Rectal smooth muscle tissue (tissue), 1 donor: ENCODE results near the gene TPD52L2.
"Not testable (repeated sequence)": the region's sequence is repeated elsewhere in the genome, so short reads cannot be mapped to it uniquely, and the experiment has no call there.

Experiments
- H3K27ac ChIP-seq: one replicate; pipeline ENCODE4 v1.7.0; 2013; ENCODE audit warnings: low read depth, low read length, inconsistent platforms
- H3K27me3 ChIP-seq: one replicate; pipeline ENCODE4 v1.7.0; 2013; ENCODE audit warnings: low read length; ENCODE audit not compliant: control insufficient read depth, insufficient read depth
- H3K36me3 ChIP-seq: one replicate; pipeline ENCODE4 v1.7.0; 2013; ENCODE audit warnings: low read length; ENCODE audit not compliant: control insufficient read depth, insufficient read depth
- H3K4me1 ChIP-seq: one replicate; pipeline ENCODE4 v1.7.0; 2013; ENCODE audit warnings: low read length; ENCODE audit not compliant: control insufficient read depth, insufficient read depth
- H3K4me3 ChIP-seq: one replicate; pipeline ENCODE4 v1.7.0; 2013; ENCODE audit warnings: low read length
- H3K9ac ChIP-seq: one replicate; pipeline ENCODE4 v1.7.0; 2013; ENCODE audit warnings: low read length

TPD52L2 gene

GRCh38 chr20:63929473-63929883 lies 64.4 kb downstream of the TPD52L2 start:
- not testable (repeated sequence) for H3K27ac ChIP-seq, H3K4me3 ChIP-seq, H3K4me1 ChIP-seq, H3K9ac ChIP-seq, H3K27me3 ChIP-seq
- peaks cover 37% of the 10 kb centered on the region for H3K36me3 ChIP-seq

GRCh38 chr20:63930971-63931553 lies 66.0 kb downstream of the TPD52L2 start:
- Histone ChIP-seq H3K36me3 (peaks cover 45% of the 10 kb centered on the region), H3K27ac (no peak overlapping the region), H3K9ac (no peak overlapping the region), H3K27me3 (no peaks in the 10 kb centered on the region), H3K4me1 (no peaks in the 10 kb centered on the region), H3K4me3 (no peak overlapping the region)

- H3K27me3 ChIP-seq = no peaks in the 10 kb centered on the region
- no peak overlapping the region for H3K9ac ChIP-seq
- no peak overlapping the region for H3K27ac ChIP-seq
- H3K36me3 ChIP-seq = peaks cover 45% of the 10 kb centered on the region
- H3K4me1 ChIP-seq = no peaks in the 10 kb centered on the region
- H3K4me3 ChIP-seq = no peak overlapping the region
Observed at GRCh38 chr20:63931735-63932134, 66.7 kb downstream of the TPD52L2 start.

GRCh38 chr20:63932606-63933160 lies 67.6 kb downstream of the TPD52L2 start:
- Histone ChIP-seq H3K9ac (no peak overlapping the region), H3K4me1 (no peaks in the 10 kb centered on the region), H3K27me3 (no peaks in the 10 kb centered on the region), H3K36me3 (peaks cover 47% of the 10 kb centered on the region), H3K4me3 (no peak overlapping the region), H3K27ac (no peak overlapping the region)

GRCh38 chr20:63933646-63934045 lies 68.6 kb downstream of the TPD52L2 start:
- Histone ChIP-seq H3K27ac (no peak overlapping the region), H3K27me3 (no peaks in the 10 kb centered on the region), H3K36me3 (peaks cover 42% of the 10 kb centered on the region), H3K9ac (no peak overlapping the region), H3K4me3 (no peak overlapping the region), H3K4me1 (no peaks in the 10 kb centered on the region)

GRCh38 chr20:63934271-63935068 lies 69.4 kb downstream of the TPD52L2 start:
- Histone ChIP-seq H3K36me3 (peaks cover 37% of the 10 kb centered on the region), H3K4me1 (no peaks in the 10 kb centered on the region), H3K27ac (no peak overlapping the region), H3K27me3 (no peaks in the 10 kb centered on the region), H3K4me3 (no peak overlapping the region), H3K9ac (no peak overlapping the region)

- H3K9ac ChIP-seq = no peak overlapping the region
- no peaks in the 10 kb centered on the region for H3K4me1 ChIP-seq
- H3K4me3 ChIP-seq = no peak overlapping the region
- no peak overlapping the region for H3K27ac ChIP-seq
- no peaks in the 10 kb centered on the region for H3K27me3 ChIP-seq
- H3K36me3 ChIP-seq = peaks cover 41% of the 10 kb centered on the region
Observed at GRCh38 chr20:63935447-63935846, 70.4 kb downstream of the TPD52L2 start.

- Histone ChIP-seq H3K4me3 (no peak overlapping the region), H3K36me3 (peaks cover 27% of the 10 kb centered on the region), H3K9ac (no peak overlapping the region), H3K27me3 (no peaks in the 10 kb centered on the region), H3K4me1 (no peaks in the 10 kb centered on the region), H3K27ac (no peak overlapping the region)
Observed at GRCh38 chr20:63937596-63937995, 72.5 kb downstream of the TPD52L2 start.

GRCh38 chr20:63939061-63939935 lies 74.2 kb downstream of the TPD52L2 start:
- Histone ChIP-seq H3K9ac (no peak overlapping the region), H3K27me3 (no peaks in the 10 kb centered on the region), H3K4me1 (no peaks in the 10 kb centered on the region), H3K36me3 (peaks cover 37% of the 10 kb centered on the region), H3K4me3 (no peak overlapping the region), H3K27ac (no peak overlapping the region)

GRCh38 chr20:63940071-63940471 lies 75.0 kb downstream of the TPD52L2 start:
- no peaks in the 10 kb centered on the region for H3K27me3 ChIP-seq
- H3K36me3 ChIP-seq = peaks cover 36% of the 10 kb centered on the region
- H3K9ac ChIP-seq = no peak overlapping the region
- H3K27ac ChIP-seq = no peak overlapping the region
- no peaks in the 10 kb centered on the region for H3K4me1 ChIP-seq
- no peak overlapping the region for H3K4me3 ChIP-seq

GRCh38 chr20:63940472-63941266 lies 75.6 kb downstream of the TPD52L2 start:
- Histone ChIP-seq H3K27me3 (no peaks in the 10 kb centered on the region), H3K4me3 (no peak overlapping the region), H3K9ac (no peak overlapping the region), H3K36me3 (peaks cover 32% of the 10 kb centered on the region), H3K4me1 (no peaks in the 10 kb centered on the region), H3K27ac (no peak overlapping the region)
